Measurements from ENCODE around the gene SELENOW. TPM values are rescaled to one million over a fixed set of nuclear protein-coding genes. Genes with fewer than 3 reads are reported as not detected.

Gene SELENOW
- total RNA-seq (2012; rRNA removed): 219 and 221 TPM in 2 replicates

DNA sequence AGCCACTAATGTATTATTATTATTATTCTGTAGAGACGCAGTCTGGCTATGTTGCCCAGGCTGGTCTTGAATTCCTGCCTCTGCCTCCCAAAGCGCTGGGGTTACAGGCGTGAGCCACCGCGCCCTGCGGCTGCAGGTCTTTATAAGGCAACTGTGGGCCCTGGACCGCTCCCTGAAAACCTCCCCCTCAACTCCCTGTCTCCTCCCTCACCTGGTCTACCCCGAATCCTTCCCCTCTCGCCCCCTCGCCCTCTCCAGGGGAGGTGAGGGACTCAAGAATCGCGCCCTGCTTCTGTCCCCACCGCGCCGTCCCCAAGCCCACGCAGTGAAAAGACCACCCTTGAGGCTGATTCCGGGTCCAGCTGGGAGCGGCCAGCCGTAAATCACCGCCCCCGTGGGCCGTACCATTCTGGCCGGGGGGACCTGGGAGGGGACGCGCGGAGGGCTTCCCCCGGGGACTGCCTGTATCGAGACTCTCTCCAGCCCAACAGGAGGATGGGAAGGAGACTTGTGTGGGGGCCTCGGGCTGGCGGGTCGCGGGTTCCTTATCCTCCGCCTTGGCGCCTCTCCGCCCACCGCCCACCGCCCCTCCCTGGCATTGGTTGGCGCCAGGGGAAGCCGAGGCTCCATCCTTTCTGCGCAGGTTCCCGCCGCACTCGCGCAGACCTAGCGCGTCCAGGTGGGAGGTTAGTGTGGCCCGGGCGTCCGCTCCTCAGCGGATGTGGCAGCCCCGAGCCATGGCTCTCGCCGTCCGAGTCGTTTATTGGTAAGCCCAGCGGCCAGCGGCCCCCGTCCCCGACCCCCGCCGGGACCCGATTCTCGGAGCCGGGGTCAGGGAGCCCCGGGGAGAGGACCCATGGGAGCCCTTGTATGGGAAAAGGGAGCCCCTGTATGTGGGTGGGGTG, at the start of gene SELENOW:
Gene SELENOW (plus strand): TSS at position 655 of the 905 bp plus-strand sequence. CDS start 83 bp downstream, at position 738.
- H3K4me1 ChIP-seq (ENCODE audit: control insufficient read depth, insufficient read depth, low read length): peaks cover 23% of the 10 kb centered on the region
- H3K4me3 ChIP-seq (ENCODE audit: low read length): peak within 1 kb of the TSS; percentile 91
- H3K36me3 ChIP-seq (ENCODE audit: insufficient read depth, low read length): peaks cover 16% of the 10 kb centered on the region
- H3K4me2 ChIP-seq (ENCODE audit: low read length): peak within 1 kb of the TSS; percentile 88
- peak within 1 kb of the TSS; percentile 98 for H3K9ac ChIP-seq (ENCODE audit: low read depth, low read length)
- H3K9me3 ChIP-seq (replicated peaks; ENCODE audit: low read length): no peaks in the 10 kb centered on the region
- H3K27me3 ChIP-seq (ENCODE audit: control insufficient read depth, insufficient read depth, low read length): no peaks in the 10 kb centered on the region

DNA sequence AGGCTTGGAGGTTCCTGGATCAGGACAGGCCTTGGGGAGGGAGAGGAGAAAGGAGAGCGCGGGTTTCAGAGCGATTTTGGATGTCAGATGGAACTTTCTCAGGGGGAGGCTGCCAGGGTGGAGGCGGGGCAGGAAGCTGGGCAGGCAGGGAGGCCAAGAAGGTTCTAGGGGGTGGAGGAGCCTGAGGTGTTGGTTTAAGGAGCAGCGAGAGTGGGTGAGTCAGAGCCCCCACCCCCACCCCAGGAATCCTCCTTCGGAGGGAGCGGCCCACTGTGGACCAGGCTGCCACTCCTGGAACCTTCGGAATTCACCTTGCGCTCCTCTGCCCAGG, 49.1 kb upstream of the SELENOW start:
- Histone ChIP-seq H3K9me3 (replicated peaks; ENCODE audit: low read length) (no peaks in the 10 kb centered on the region), H3K27me3 (ENCODE audit: control insufficient read depth, insufficient read depth, low read length) (no peaks in the 10 kb centered on the region), H3K9ac (ENCODE audit: low read depth, low read length) (peak overlapping the region; percentile 50), H3K4me3 (ENCODE audit: low read length) (peak overlapping the region; percentile 25), H3K36me3 (ENCODE audit: insufficient read depth, low read length) (peaks cover 66% of the 10 kb centered on the region), H3K4me2 (ENCODE audit: low read length) (peak overlapping the region; percentile 70), H3K4me1 (ENCODE audit: control insufficient read depth, insufficient read depth, low read length) (peaks cover 41% of the 10 kb centered on the region)

DNA sequence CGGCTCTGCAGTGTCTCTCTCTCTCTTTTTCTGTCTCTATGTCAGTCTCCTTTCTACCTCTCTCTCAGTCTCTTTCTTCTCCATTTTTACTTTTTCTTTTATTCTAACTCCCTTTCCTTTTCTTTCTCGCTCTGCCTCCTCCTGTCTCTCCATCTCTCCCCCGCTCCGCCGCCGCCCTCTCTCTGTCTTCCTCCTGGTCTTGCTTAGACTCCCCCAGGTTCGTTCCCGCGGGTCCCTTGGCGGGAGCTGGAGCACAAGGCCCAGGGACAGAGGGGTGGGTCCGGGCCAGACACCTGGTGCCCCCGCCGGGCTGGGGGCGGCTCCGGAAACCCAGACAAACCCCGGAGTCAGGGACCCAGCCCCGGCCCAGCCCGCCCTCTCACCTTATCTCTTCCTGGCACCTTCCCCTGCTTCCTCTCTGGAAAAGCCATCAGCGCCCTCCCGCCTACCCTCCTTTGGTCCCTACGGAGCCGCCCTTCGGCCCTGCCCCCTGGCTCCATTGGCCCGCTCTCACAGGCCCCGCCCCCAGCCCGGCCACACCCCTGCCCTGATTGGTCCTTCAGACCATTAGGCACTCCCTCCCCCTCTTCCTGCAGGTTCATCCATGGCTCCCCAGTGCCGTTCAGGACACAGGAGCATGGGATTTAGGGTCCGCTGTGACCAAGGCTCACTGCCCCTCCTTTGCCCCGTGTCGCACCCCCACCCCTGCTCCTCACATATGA, 48.5 kb upstream of the SELENOW start:
- Histone ChIP-seq H3K4me3 (ENCODE audit: low read length) (no peak overlapping the region), H3K9me3 (replicated peaks; ENCODE audit: low read length) (no peaks in the 10 kb centered on the region)

DNA sequence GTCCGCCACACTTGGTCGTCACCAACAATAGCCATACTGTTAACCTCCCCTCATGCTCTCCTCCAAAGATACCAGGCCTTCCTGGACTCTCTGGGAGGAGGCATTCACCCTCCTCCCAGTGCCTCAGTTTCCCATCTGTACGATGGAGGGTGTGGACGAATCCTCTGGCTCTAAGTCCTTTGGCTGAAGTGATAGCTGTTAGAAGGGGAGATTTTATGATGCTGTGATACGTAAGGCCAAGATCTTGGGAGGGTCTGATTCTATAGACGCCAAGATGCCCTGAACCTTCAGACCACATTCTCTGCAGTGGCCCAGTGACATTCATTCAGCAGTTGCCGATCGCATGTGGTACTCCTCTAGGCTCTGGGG, 48.0 kb upstream of the SELENOW start:
- no peaks in the 10 kb centered on the region for H3K9me3 ChIP-seq (replicated peaks; ENCODE audit: low read length)
- H3K36me3 ChIP-seq (ENCODE audit: insufficient read depth, low read length): peaks cover 65% of the 10 kb centered on the region
- peaks cover 39% of the 10 kb centered on the region for H3K4me1 ChIP-seq (ENCODE audit: control insufficient read depth, insufficient read depth, low read length)
- H3K4me2 ChIP-seq (ENCODE audit: low read length): no peak overlapping the region
- H3K4me3 ChIP-seq (ENCODE audit: low read length): no peak overlapping the region
- H3K9ac ChIP-seq (ENCODE audit: low read depth, low read length): no peak overlapping the region
- no peaks in the 10 kb centered on the region for H3K27me3 ChIP-seq (ENCODE audit: control insufficient read depth, insufficient read depth, low read length)

More for the DNA sequence above, 48.5 kb upstream of the SELENOW start:
- Histone ChIP-seq H3K4me1 (ENCODE audit: control insufficient read depth, insufficient read depth, low read length) (peaks cover 41% of the 10 kb centered on the region), H3K27me3 (ENCODE audit: control insufficient read depth, insufficient read depth, low read length) (no peaks in the 10 kb centered on the region), H3K36me3 (ENCODE audit: insufficient read depth, low read length) (peaks cover 65% of the 10 kb centered on the region), H3K9ac (ENCODE audit: low read depth, low read length) (peak overlapping the region; percentile 49), H3K4me2 (ENCODE audit: low read length) (peak overlapping the region; percentile 70)

DNA sequence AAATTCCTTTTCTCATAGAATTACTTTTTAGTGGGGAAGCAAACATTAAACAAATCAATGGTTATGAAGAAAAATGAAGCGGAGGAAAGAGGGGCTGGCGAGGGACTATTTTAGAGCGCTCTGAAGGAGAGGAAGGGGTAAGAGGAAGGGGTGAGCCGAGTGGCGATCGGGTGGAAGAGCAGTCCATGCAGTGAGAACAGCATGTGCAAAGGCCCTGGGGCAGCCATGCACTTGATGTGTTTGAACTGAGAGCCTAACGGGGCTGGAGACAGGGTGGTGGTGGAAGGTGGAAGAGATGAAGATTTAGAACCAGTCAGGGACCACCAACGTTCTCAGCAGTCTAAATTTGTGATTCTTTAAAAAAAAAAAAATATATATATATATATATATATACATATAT, 47.6 kb upstream of the SELENOW start:
- Histone ChIP-seq H3K4me1 (ENCODE audit: control insufficient read depth, insufficient read depth, low read length) (peaks cover 35% of the 10 kb centered on the region), H3K9me3 (replicated peaks; ENCODE audit: low read length) (no peaks in the 10 kb centered on the region), H3K4me3 (ENCODE audit: low read length) (no peak overlapping the region), H3K27me3 (ENCODE audit: control insufficient read depth, insufficient read depth, low read length) (no peaks in the 10 kb centered on the region), H3K36me3 (ENCODE audit: insufficient read depth, low read length) (peaks cover 61% of the 10 kb centered on the region), H3K9ac (ENCODE audit: low read depth, low read length) (no peak overlapping the region), H3K4me2 (ENCODE audit: low read length) (no peak overlapping the region)

DNA sequence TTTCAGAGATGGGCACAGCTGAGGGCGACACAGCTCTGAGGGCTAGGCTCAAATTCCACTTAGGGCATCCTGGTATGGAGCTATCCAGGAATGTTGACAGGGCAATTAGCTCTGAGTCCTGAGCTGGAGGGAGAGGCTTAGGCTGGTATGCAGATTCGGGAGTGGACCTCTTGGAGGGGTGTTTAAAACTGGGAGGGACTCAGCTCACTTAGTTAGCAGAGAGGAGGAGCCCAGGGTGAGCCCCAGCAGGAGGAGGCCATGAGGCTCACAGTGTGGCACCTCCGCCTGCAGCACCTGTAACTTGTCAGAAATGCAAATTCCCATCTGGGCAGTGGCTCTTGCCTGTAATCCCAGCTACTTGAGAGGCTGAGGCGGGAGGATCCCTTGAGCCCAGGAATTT, 43.4 kb upstream of the SELENOW start:
- Histone ChIP-seq H3K9me3 (replicated peaks; ENCODE audit: low read length) (no peaks in the 10 kb centered on the region), H3K4me3 (ENCODE audit: low read length) (no peak overlapping the region), H3K36me3 (ENCODE audit: insufficient read depth, low read length) (peaks cover 51% of the 10 kb centered on the region), H3K4me1 (ENCODE audit: control insufficient read depth, insufficient read depth, low read length) (peaks cover 6% of the 10 kb centered on the region), H3K4me2 (ENCODE audit: low read length) (no peak overlapping the region), H3K9ac (ENCODE audit: low read depth, low read length) (no peak overlapping the region), H3K27me3 (ENCODE audit: control insufficient read depth, insufficient read depth, low read length) (no peaks in the 10 kb centered on the region)

DNA sequence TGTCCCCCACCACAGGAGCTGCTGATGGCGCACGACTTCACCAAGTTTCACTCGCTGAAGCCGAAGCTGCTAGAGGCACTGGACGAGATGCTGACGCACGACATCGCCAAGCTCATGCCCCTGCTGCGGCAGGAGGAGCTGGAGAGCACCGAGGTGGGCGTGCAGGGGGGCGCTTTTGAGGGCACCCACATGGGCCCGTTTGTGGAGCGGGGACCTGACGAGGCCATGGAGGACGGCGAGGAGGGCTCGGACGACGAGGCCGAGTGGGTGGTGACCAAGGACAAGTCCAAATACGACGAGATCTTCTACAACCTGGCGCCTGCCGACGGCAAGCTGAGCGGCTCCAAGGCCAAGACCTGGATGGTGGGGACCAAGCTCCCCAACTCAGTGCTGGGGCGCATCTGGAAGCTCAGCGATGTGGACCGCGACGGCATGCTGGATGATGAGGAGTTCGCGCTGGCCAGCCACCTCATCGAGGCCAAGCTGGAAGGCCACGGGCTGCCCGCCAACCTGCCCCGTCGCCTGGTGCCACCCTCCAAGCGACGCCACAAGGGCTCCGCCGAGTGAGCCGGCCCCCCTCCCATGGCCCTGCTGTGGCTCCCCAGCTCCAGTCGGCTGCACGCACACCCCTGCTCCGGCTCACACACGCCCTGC, 37.5 kb upstream of the SELENOW start:
- H3K4me1 ChIP-seq (ENCODE audit: control insufficient read depth, insufficient read depth, low read length): peaks cover 27% of the 10 kb centered on the region
- no peak overlapping the region for H3K4me2 ChIP-seq (ENCODE audit: low read length)
- H3K27me3 ChIP-seq (ENCODE audit: control insufficient read depth, insufficient read depth, low read length): no peaks in the 10 kb centered on the region
- H3K9ac ChIP-seq (ENCODE audit: low read depth, low read length): no peak overlapping the region
- peaks cover 37% of the 10 kb centered on the region for H3K36me3 ChIP-seq (ENCODE audit: insufficient read depth, low read length)
- no peak overlapping the region for H3K4me3 ChIP-seq (ENCODE audit: low read length)
- H3K9me3 ChIP-seq (replicated peaks; ENCODE audit: low read length): no peaks in the 10 kb centered on the region

DNA sequence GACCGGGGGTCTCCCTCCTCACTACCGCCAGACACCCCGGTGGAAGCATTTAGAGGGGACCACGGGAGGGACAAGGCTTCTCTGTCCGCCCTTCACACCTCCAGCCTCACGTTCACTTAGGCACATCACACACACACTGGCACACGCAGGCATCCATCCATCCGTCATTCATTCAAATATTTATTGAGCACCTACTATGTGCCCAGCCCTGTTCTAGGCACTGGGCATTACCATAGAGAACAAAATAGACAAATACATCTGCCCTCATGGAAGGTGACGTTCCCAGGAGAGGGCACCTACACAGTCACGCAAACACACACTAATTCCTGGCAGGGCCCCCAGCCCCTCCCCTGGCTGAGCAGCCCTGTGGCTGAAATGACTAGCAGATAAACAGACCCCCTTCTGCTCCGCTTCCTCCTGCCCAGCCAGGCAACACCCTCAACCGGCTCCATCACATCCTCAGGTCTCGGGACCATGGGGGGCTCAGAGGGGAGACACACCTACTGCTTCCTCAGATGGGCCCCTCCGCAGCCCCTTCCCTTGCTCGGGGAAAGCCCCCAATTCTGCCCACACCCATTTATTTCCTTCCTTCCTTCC, 36.9 kb upstream of the SELENOW start:
- Histone ChIP-seq H3K36me3 (ENCODE audit: insufficient read depth, low read length) (peaks cover 32% of the 10 kb centered on the region), H3K27me3 (ENCODE audit: control insufficient read depth, insufficient read depth, low read length) (no peaks in the 10 kb centered on the region), H3K9me3 (replicated peaks; ENCODE audit: low read length) (no peaks in the 10 kb centered on the region), H3K4me2 (ENCODE audit: low read length) (no peak overlapping the region), H3K9ac (ENCODE audit: low read depth, low read length) (no peak overlapping the region), H3K4me3 (ENCODE audit: low read length) (no peak overlapping the region), H3K4me1 (ENCODE audit: control insufficient read depth, insufficient read depth, low read length) (peaks cover 27% of the 10 kb centered on the region)

DNA sequence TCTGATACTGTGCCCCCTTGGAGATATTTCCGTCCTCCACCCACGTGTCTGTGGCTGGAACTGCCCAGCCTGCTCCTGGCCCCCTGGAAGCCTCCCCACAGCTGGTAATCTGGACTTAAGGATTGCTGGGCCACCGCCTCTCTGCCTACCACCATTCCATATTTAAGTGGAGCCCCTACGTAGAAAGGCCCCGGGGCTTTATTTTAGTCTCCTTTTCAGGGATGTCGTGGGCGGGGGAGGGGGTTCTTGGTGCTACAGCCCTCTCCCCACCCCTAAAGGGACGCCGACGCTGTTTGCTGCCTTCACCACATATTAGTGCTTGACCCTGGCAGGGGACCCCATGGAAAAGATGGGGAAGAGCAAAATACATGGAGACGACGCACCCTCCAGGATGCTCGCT, 35.9 kb upstream of the SELENOW start:
- no peaks in the 10 kb centered on the region for H3K9me3 ChIP-seq (replicated peaks; ENCODE audit: low read length)
- H3K4me3 ChIP-seq (ENCODE audit: low read length): peak overlapping the region; percentile 53
- H3K4me2 ChIP-seq (ENCODE audit: low read length): peak overlapping the region; percentile 84
- peaks cover 36% of the 10 kb centered on the region for H3K36me3 ChIP-seq (ENCODE audit: insufficient read depth, low read length)
- H3K27me3 ChIP-seq (ENCODE audit: control insufficient read depth, insufficient read depth, low read length): no peaks in the 10 kb centered on the region
- H3K9ac ChIP-seq (ENCODE audit: low read depth, low read length): peak overlapping the region; percentile 85
- H3K4me1 ChIP-seq (ENCODE audit: control insufficient read depth, insufficient read depth, low read length): peaks cover 27% of the 10 kb centered on the region

DNA sequence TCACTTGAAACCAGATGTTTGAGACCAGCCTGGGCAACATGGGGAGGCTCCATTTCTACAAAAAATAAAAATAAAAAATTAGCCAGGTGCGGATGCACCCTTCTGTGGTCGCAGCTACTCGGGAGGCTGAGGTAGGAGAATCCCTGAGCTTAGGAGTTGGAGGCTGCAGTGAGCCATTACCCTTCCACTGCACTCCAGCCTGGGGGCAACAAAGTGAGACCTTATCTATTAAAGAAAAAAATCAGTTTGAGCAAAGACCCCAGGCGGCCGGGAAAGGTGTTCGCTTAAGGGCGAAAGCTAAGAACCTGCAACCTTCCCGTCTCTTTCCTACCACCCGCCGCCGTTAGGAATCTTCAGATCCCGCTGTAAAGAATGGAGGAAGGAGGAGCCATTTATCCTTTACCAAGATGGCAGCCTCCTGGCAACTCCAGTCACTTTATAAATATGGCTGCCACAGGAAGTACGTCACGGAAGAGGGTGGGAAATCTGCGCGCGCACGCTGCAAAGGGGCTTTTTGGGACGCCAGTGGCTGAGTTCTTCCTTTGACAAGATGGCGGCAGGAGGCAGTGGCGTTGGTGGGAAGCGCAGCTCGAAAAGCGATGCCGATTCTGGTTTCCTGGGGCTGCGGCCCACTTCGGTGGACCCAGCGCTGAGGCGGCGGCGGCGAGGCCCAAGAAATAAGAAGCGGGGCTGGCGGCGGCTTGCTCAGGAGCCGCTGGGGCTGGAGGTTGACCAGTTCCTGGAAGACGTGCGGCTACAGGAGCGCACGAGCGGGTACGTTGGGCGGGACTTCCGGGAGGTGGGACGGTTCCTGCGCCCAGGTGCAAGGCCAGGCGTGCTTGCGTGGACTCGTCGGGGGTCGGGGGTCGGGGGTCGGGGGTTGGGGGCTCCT, 33.2 kb upstream of the SELENOW start, which contains the start of gene NOP53:
Gene NOP53 (plus strand): TSS at position 537 of the 892 bp plus-strand sequence. CDS start 14 bp downstream, at position 551.
- H3K36me3 ChIP-seq (ENCODE audit: insufficient read depth, low read length): peaks cover 30% of the 10 kb centered on the region
- peak within 1 kb of the TSS; percentile 89 for H3K4me3 ChIP-seq (ENCODE audit: low read length)
- H3K4me1 ChIP-seq (ENCODE audit: control insufficient read depth, insufficient read depth, low read length): peaks cover 27% of the 10 kb centered on the region
- H3K9ac ChIP-seq (ENCODE audit: low read depth, low read length): peak within 1 kb of the TSS; percentile 95
- H3K9me3 ChIP-seq (replicated peaks; ENCODE audit: low read length): no peaks in the 10 kb centered on the region
- H3K27me3 ChIP-seq (ENCODE audit: control insufficient read depth, insufficient read depth, low read length): no peaks in the 10 kb centered on the region
- H3K4me2 ChIP-seq (ENCODE audit: low read length): peak within 1 kb of the TSS; percentile 82

Data from skeletal muscle satellite cell (primary cell).